ENCODE measurements around the gene CDX1.

CDX1 gene

GRCh38 chr5:150210644-150211043 is 44.1 kb downstream of the CDX1 start:
- no peak for DNase-seq (ENCODE audit: low read depth)
- H3K4me3 ChIP-seq (ENCODE audit: low read depth, low read length): no peak overlapping the region
- TF ChIP-seq, protein P1, sequence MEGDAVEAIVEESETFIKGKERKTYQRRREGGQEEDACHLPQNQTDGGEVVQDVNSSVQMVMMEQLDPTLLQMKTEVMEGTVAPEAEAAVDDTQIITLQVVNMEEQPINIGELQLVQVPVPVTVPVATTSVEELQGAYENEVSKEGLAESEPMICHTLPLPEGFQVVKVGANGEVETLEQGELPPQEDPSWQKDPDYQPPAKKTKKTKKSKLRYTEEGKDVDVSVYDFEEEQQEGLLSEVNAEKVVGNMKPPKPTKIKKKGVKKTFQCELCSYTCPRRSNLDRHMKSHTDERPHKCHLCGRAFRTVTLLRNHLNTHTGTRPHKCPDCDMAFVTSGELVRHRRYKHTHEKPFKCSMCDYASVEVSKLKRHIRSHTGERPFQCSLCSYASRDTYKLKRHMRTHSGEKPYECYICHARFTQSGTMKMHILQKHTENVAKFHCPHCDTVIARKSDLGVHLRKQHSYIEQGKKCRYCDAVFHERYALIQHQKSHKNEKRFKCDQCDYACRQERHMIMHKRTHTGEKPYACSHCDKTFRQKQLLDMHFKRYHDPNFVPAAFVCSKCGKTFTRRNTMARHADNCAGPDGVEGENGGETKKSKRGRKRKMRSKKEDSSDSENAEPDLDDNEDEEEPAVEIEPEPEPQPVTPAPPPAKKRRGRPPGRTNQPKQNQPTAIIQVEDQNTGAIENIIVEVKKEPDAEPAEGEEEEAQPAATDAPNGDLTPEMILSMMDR (IDR thresholded peaks at IDR 0.05; ENCODE audit: insufficient read depth, low read depth, low read length, missing control alignments): no peak

- TF ChIP-seq, protein P1 (IDR thresholded peaks at IDR 0.05; ENCODE audit: insufficient read depth, low read depth, low read length, missing control alignments): no peak
- no peak for DNase-seq (ENCODE audit: low read depth)
- H3K4me3 ChIP-seq (ENCODE audit: low read depth, low read length): no peak overlapping the region
Observed at GRCh38 chr5:150211156-150212030, 44.8 kb downstream of the CDX1 start.

DNA sequence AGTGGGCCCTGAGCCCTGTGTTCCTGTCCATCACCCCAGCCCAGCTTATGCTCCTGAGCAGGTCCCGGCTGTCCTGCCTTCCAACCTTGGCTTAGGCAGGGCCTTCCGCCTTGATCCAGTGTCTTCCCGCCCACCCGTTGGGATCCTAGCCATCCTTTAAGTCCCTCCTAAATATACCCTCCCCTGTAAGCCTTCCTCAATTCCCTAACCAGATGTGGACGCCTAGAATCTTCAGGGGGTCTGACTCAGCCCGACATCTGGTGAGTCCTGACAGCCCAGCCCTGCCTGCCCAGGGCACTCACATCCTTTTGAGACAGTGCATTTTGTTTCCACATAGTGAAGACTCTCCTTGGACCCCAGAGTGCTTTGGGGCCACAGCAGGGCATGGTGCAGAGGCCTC is 47.0 kb downstream of the CDX1 start:
- TF ChIP-seq, protein P1 (IDR thresholded peaks at IDR 0.05; ENCODE audit: insufficient read depth, low read depth, low read length, missing control alignments): no peak
- no peak for DNase-seq (ENCODE audit: low read depth)
- no peak overlapping the region for H3K4me3 ChIP-seq (ENCODE audit: low read depth, low read length)

DNA sequence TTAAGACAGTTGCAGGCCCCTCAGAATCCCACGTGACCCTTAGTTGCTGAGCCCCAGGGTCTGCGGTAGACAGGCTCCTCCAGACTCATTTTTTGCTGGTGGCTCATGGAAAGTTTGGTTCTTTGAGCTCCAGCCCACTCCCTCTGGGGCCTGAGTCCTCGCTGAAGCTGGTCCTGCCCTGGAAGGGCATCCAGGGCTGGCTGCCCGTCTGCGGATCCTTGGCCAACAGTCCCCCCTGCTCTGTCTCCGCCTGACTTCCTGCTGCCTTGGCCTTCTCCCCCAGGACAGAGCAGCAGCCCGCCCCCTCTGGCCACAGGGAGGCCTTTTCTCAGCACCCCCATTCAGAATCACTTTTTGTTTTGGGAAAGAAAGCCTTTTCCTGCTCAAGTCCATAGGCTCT is 47.7 kb downstream of the CDX1 start:
- TF ChIP-seq, protein P1 (IDR thresholded peaks at IDR 0.05; ENCODE audit: insufficient read depth, low read depth, low read length, missing control alignments): no peak
- no peak overlapping the region for H3K4me3 ChIP-seq (ENCODE audit: low read depth, low read length)
- no peak for DNase-seq (ENCODE audit: low read depth)

GRCh38 chr5:150215979-150216944 is 49.7 kb downstream of the CDX1 start:
- H3K4me3 ChIP-seq (ENCODE audit: low read depth, low read length): no peak overlapping the region
- no peak for DNase-seq (ENCODE audit: low read depth)
- TF ChIP-seq, protein P1 (IDR thresholded peaks at IDR 0.05; ENCODE audit: insufficient read depth, low read depth, low read length, missing control alignments): no peak

- no peak overlapping the region for H3K4me3 ChIP-seq (ENCODE audit: low read depth, low read length)
- no peak for DNase-seq (ENCODE audit: low read depth)
- TF ChIP-seq, protein P1 (IDR thresholded peaks at IDR 0.05; ENCODE audit: insufficient read depth, low read depth, low read length, missing control alignments): no peak
Observed at GRCh38 chr5:150217038-150217437, 50.5 kb downstream of the CDX1 start.

All from GM12865 (cell line).